HepG2 (cell line): Measurements from ENCODE around the gene CCNL1. TPM values are rescaled to one million over a fixed set of nuclear protein-coding genes. Genes with fewer than 3 reads are reported as not detected.

ENCODE experiments used
- ATAC-seq: fragments of 200-7000 bp; cut with Tn5 transposase; 3 replicates; pipeline ENCODE4 v1.9.1; 2020; ENCODE audit warnings: mild to moderate bottlenecking, moderate library complexity
- BruUV-seq: library from RNA; stranded (reverse); fragments of 400-500 nt; replicated peaks from 2 replicates; lab custom pipeline; 2021; lab: Mats Ljungman, UMichigan
- CTCF ChIA-PET: fragments of 300-600 bp; formaldehyde crosslinking; extraction: SDS; loops from one replicate; lab custom pipeline; 2021; ENCODE audit warnings: low total read pairs, inconsistent platforms, low intra/inter-chr PET ratio; lab: Yijun Ruan, JAX
- POLR2A ChIA-PET: fragments of 350-600 bp; sonication (Branson Sonifier 250); formaldehyde crosslinking; loops from one replicate; lab custom pipeline; 2020; ENCODE audit warnings: antibody characterized with exemption, inconsistent platforms; lab: Yijun Ruan, JAX
- DNase-seq: peaks from one replicate; pipeline ENCODE4 v3.0.0-alpha.2; 2015; ENCODE audit warnings: low spot score
- FAIRE-seq: peaks from 3 replicates; lab custom pipeline; 2011; peaks lifted over from hg19 to GRCh38; lab: Jason Lieb, UNC
- H2AFZ ChIP-seq: one replicate; pipeline ENCODE4 v1.6.1; 2011; ENCODE audit warnings: low read length, inconsistent platforms
- H3K27ac ChIP-seq: fragments of 300-600 bp; 3 replicates; pipeline ENCODE4 v1.8.0; 2011; ENCODE audit warnings: mixed run types, mild to moderate bottlenecking, mixed read lengths, low read length, inconsistent platforms; ENCODE audit not compliant: insufficient read depth; ENCODE audit errors: extremely low read length
- H3K27me3 ChIP-seq, 2 experiments: fragments of 200-600 bp in 1 of 2; 2 replicates in 1 of 2; 3 replicates in 1 of 2; pipeline versions ENCODE4 v1.6.0 to v1.8.0; 2011; ENCODE audit warnings: low read length in 2 of 2, mild to moderate bottlenecking in 2 of 2, moderate library complexity in 2 of 2, inconsistent platforms in 1 of 2; ENCODE audit not compliant: insufficient read depth in 2 of 2, control insufficient read depth in 1 of 2
- H3K36me3 ChIP-seq, 2 experiments: fragments of 200-600 bp in 1 of 2; replicated peaks in 1 of 2; 2 replicates in 1 of 2; 3 replicates in 1 of 2; pipeline versions ENCODE4 v1.5.1 to v1.8.0; 2011; ENCODE audit warnings: low read length in 2 of 2, inconsistent platforms in 1 of 2; ENCODE audit not compliant: insufficient read depth in 2 of 2, control insufficient read depth in 1 of 2
- H3K4me1 ChIP-seq: 2 replicates; pipeline ENCODE4 v1.5.1; 2012; ENCODE audit warnings: low read length, inconsistent platforms; ENCODE audit not compliant: insufficient read depth
- H3K4me2 ChIP-seq: 2 replicates; pipeline ENCODE4 v1.6.0; 2011; ENCODE audit warnings: low read depth, low read length, inconsistent platforms
- H3K4me3 ChIP-seq, 3 experiments: fragments of 200-600 bp in 1 of 3; sonication (generic), shearing (Covaris generic) in 1 of 3; replicated peaks in 1 of 3; 2 replicates each; pipeline ENCODE4 v1.5.1; 2011 to 2016; ENCODE audit warnings: low read length in 3 of 3, inconsistent platforms in 2 of 3, low read depth in 2 of 3, mild to moderate bottlenecking in 2 of 3, control low read depth in 1 of 3, mixed read lengths in 1 of 3; ENCODE audit not compliant: insufficient read depth in 1 of 3
- H3K79me2 ChIP-seq: one replicate; pipeline ENCODE4 v1.6.1; 2011; ENCODE audit warnings: low read length, inconsistent platforms; ENCODE audit not compliant: insufficient read depth
- H3K9ac ChIP-seq: 2 replicates; pipeline ENCODE4 v1.6.0; 2011; ENCODE audit warnings: mild to moderate bottlenecking, low read depth, low read length, inconsistent platforms; ENCODE audit not compliant: insufficient read depth
- H3K9me3 ChIP-seq: 2 replicates; pipeline ENCODE4 v1.5.1; 2012; ENCODE audit warnings: mild to moderate bottlenecking, low read length
- H4K20me1 ChIP-seq: 2 replicates; pipeline ENCODE4 v1.6.0; 2011; ENCODE audit warnings: inconsistent platforms, mild to moderate bottlenecking, low read length, moderate library complexity; ENCODE audit not compliant: insufficient read depth
- CHCHD3 ChIP-seq: sonication (generic); formaldehyde crosslinking; IDR thresholded peaks from 2 replicates; pipeline ENCODE4 v1.8.0; 2022; ENCODE audit warnings: mild to moderate bottlenecking, missing genetic modification reagents, moderate library complexity
- FOXA1 ChIP-seq, 2 experiments: fragments of 450-650 bp in 1 of 2; sonication (generic) in 1 of 2; formaldehyde crosslinking in 1 of 2; IDR thresholded peaks; 2 replicates each; pipeline versions ENCODE4 v1.4.0 to v1.6.1; 2016 to 2020; ENCODE audit warnings: missing genetic modification reagents in 1 of 2
- KAT7 ChIP-seq: IDR thresholded peaks from 2 replicates; pipeline ENCODE4 v1.6.1; 2018; ENCODE audit warnings: borderline replicate concordance, missing compliant biosample characterization
- MXD4 ChIP-seq: IDR thresholded peaks from 2 replicates; pipeline ENCODE4 v1.6.1; 2016; ENCODE audit warnings: mild to moderate bottlenecking, missing biosample characterization, missing genetic modification reagents
- RFX3 ChIP-seq: IDR thresholded peaks from 2 replicates; pipeline ENCODE4 v1.6.1; 2016; ENCODE audit warnings: missing biosample characterization, missing genetic modification reagents
- RXRA ChIP-seq: sonication (generic); formaldehyde crosslinking; IDR thresholded peaks from 2 replicates; pipeline ENCODE4 v1.5.1; 2020; ENCODE audit warnings: missing genetic modification reagents
- ZBTB7A ChIP-seq: sonication (generic); formaldehyde crosslinking; IDR thresholded peaks from 2 replicates; pipeline ENCODE4 v1.8.0; 2022; ENCODE audit warnings: mild to moderate bottlenecking, missing genetic modification reagents
- ZMYM4 ChIP-seq: sonication (generic); formaldehyde crosslinking; IDR thresholded peaks from 2 replicates; pipeline ENCODE4 v1.8.1; 2023; ENCODE audit warnings: mild to moderate bottlenecking, missing genetic modification reagents
- ZNF160 ChIP-seq: sonication (generic); formaldehyde crosslinking; IDR thresholded peaks from 2 replicates; pipeline ENCODE4 v1.8.0; 2022; ENCODE audit warnings: mild to moderate bottlenecking, inconsistent platforms, missing genetic modification reagents
- ZNF468 ChIP-seq: sonication (generic); formaldehyde crosslinking; IDR thresholded peaks from 2 replicates; pipeline ENCODE4 v1.8.0; 2022; ENCODE audit warnings: mild to moderate bottlenecking, moderate library complexity, missing genetic modification reagents
- ZNF776 ChIP-seq: sonication (generic); formaldehyde crosslinking; IDR thresholded peaks from 2 replicates; pipeline ENCODE4 v1.4.0; 2020; ENCODE audit warnings: mild to moderate bottlenecking, missing genetic modification reagents
- ZSCAN21 ChIP-seq: sonication (generic); formaldehyde crosslinking; IDR thresholded peaks from 2 replicates; pipeline ENCODE4 v1.8.0; 2022; ENCODE audit warnings: mild to moderate bottlenecking, missing genetic modification reagents, moderate library complexity, borderline replicate concordance
- WGBS: methylation state at CpG from one replicate; pipeline ENCODE4 v1.1.6; 2017; ENCODE audit warnings: low lambda C conversion rate; 5-methylcytosine and 5-hydroxymethylcytosine counted together
- in situ Hi-C: cut with HindIII; loops from 2 replicates; pipeline ENCODE4 v1.10.0; 2017; ENCODE audit warnings: low pct_unique_long_range_greater_than_20kb; ENCODE audit not compliant: extremely low pct_ligation_motif_present
- intact Hi-C: fragments of 100-400 bp; cut with micrococcal nuclease; formaldehyde crosslinking; loops from one replicate; pipeline ENCODE4 v1.10.0; 2022; ENCODE audit not compliant: unreplicated experiment
- polyA plus RNA-seq, 8 experiments: library from polyadenylated mRNA; depleted of rRNA in 3 of 8; stranded (reverse) in 7 of 8; unstranded in 1 of 8; fragments of >200 nt; fragmentation: Illumina TruSeq in 4 of 8; extraction: Trizol in 4 of 8; gene quantifications; 2 replicates each; pipeline versions ENCODE4 v1.2.1 to v1.2.3, GENCODE V29; 2011 to 2016; ENCODE audit warnings: low read depth in 4 of 8, missing spikeins in 1 of 8, mixed read lengths in 1 of 8; ENCODE audit not compliant: insufficient read depth in 1 of 8
- total RNA-seq, 5 experiments: library from RNA; depleted of rRNA; stranded (reverse); fragments of >200 nt; fragmentation: Illumina TruSeq; extraction: Trizol; gene quantifications; 2 replicates each; pipeline ENCODE4 v1.2.3, GENCODE V29; 2016; ENCODE audit warnings: low read depth in 1 of 5

The CCNL1 gene
- total and polyA plus RNA-seq, 2 of the 13 experiments (the other 11 are each of a cell fraction or from before 2014, with no cell fraction given) = 151 to 303 TPM

- Histone ChIP-seq H3K9ac (no peak overlapping the region), H2AFZ (no peak overlapping the region), H3K36me3 (no peaks in the 10 kb centered on the region), H3K79me2 (no peaks in the 10 kb centered on the region), H3K4me3 (no peak overlapping the region), H3K4me2 (no peak overlapping the region), H4K20me1 (no peaks in the 10 kb centered on the region), H3K27ac (no peak overlapping the region), H3K4me1 (peaks cover 55% of the 10 kb centered on the region), H3K9me3 (no peaks in the 10 kb centered on the region), H3K27me3 (no peaks in the 10 kb centered on the region)
- DNase-seq (no peak), FAIRE-seq (no peak), ATAC-seq (no peak)
- CTCF ChIA-PET = no interaction called here
- no TSS peak for BruUV-seq
- intact Hi-C loops (no loop called here), in situ Hi-C loops (no loop called here)
- POLR2A ChIA-PET = interaction anchor here (1.5 to 14.4 kb wide), 5 partner anchors 12 to 44 kb away, joined by 4 to 166 read pairs (median 10); partner anchors contain the start of gene CCNL1
- 93% methylated on average over 4 of the region's 4 CpGs for WGBS
- TF ChIP-seq RFX3 (CRISPR knock-in tag) (no peak), ZNF468 (CRISPR knock-in tag) (no peak), ZMYM4 (CRISPR knock-in tag) (no peak), FOXA1 (IDR thresholded peaks at IDR 0.05) (no peak), FOXA1 (CRISPR knock-in tag; IDR thresholded peaks at IDR 0.05) (no peak), ZNF160 (no peak), ZSCAN21 (no peak), CHCHD3 (CRISPR knock-in tag) (no peak), MXD4 (no peak), KAT7 (no peak), RXRA (CRISPR knock-in tag) (no peak), ZNF776 (no peak), ZBTB7A (CRISPR knock-in tag) (no peak)
Observed at GRCh38 chr3:157116017-157116416, 43.9 kb downstream of the CCNL1 start.
